Measurements from ENCODE around the gene KIF5A.
A peak's percentile ranks its signal among the peaks of the same experiment; 100 is the strongest.

KIF5A gene

GRCh38 chr12:57535764-57536596 is 13.9 kb upstream of the KIF5A start:
- DNase-seq (ENCODE audit: low spot score), result no peak

- DNase-seq (ENCODE audit: low spot score), result no peak
Measured at GRCh38 chr12:57536597-57536942, 13.3 kb upstream of the KIF5A start.

GRCh38 chr12:57539134-57539768 is 10.6 kb upstream of the KIF5A start:
- no peak for DNase-seq (ENCODE audit: low spot score)

GRCh38 chr12:57541001-57541400 is 8.8 kb upstream of the KIF5A start:
- peak; percentile 37 for DNase-seq (ENCODE audit: low spot score)

- no peak for DNase-seq (ENCODE audit: low spot score)
Measured at GRCh38 chr12:57541717-57542116, 8.1 kb upstream of the KIF5A start.

GRCh38 chr12:57543581-57543980 is 6.3 kb upstream of the KIF5A start:
- DNase-seq (ENCODE audit: low spot score), result no peak

- peak; percentile 76 for DNase-seq (ENCODE audit: low spot score)
Measured at GRCh38 chr12:57545809-57546437, 3.9 kb upstream of the KIF5A start.

- peak; percentile 97 for DNase-seq (ENCODE audit: low spot score)
Measured at GRCh38 chr12:57546438-57547287, 3.2 kb upstream of the KIF5A start, which contains the start of gene DCTN2. Gene DCTN2, minus strand, starts transcription at chr12:57547192. Its CDS starts 129 bp downstream, at chr12:57547063.

- no peak for DNase-seq (ENCODE audit: low spot score)
Measured at GRCh38 chr12:57547288-57548012, 2.4 kb upstream of the KIF5A start.

- DNase-seq (ENCODE audit: low spot score), result no peak
Measured at GRCh38 chr12:57548013-57548315, 1.9 kb upstream of the KIF5A start.

GRCh38 chr12:57548488-57548887 is 1.4 kb upstream of the KIF5A start:
- no peak for DNase-seq (ENCODE audit: low spot score)

- DNase-seq (ENCODE audit: low spot score), result no peak
Measured at GRCh38 chr12:57549203-57549908, 488 bp upstream of the KIF5A start.

GRCh38 chr12:57550641-57551549 is 1.1 kb downstream of the KIF5A start:
- no peak for DNase-seq (ENCODE audit: low spot score)

GRCh38 chr12:57551637-57552305 is 1.9 kb downstream of the KIF5A start:
- DNase-seq (ENCODE audit: low spot score), result no peak

- no peak for DNase-seq (ENCODE audit: low spot score)
Measured at GRCh38 chr12:57552306-57552651, 2.4 kb downstream of the KIF5A start.

GRCh38 chr12:57552835-57553313 is 3.0 kb downstream of the KIF5A start:
- DNase-seq (ENCODE audit: low spot score), result peak; percentile 56

GRCh38 chr12:57553343-57554202 is 3.7 kb downstream of the KIF5A start:
- no peak for DNase-seq (ENCODE audit: low spot score)

- no peak for DNase-seq (ENCODE audit: low spot score)
Measured at GRCh38 chr12:57554453-57554852, 4.6 kb downstream of the KIF5A start.

All from kidney tubule cell (primary cell).